ENCODE data around the gene TNIP2.
A peak's percentile ranks its signal among the peaks of the same experiment; 100 is the strongest.

Gene TNIP2

DNA sequence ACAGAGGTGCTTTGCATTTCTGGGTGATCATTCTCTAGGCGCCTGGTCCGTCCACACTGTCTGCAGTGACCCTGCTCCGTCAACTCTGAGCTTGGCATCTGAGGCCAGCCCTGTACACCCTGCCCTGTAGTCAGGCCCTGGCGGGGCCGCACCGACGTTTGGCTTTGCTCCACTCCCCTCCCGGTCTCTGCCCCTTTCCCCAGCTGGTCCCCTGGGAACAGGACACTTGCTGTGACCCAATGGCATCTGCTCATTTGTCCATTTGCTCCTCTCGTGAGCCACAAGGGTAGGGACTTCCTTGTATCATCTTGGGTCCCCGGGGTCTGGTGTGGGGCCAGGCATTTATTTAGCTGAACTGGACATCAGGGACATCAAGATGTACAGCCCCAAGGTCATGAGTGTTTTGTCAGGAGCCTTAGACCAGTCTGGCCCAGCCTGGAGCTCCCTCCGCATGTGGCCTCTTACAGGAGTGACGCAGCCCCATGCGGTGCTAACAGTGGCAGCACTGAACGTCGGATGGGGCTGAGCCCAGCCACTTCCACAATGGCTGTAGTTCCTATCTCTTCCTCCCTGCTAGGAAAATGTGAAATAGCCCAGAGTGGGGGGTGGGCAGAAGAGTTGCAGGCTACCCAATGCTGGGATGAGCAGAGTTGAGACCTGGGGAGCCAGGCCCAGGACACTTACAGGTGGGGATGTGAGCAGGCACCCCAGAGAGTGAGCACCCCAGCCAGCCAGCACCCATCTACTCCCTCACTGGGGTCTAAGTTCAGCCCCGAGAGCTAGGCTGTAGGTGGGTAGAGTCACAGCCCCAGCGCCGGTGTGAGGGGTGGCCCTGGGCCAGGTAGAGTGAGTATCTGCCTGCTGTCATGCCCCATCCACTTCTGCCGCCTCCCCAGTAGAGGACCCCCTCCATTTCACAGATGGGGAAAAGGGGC, 34.7 kb upstream of the TNIP2 start:
- Histone ChIP-seq H3K36me3 (ENCODE audit: control insufficient read depth in 1 of 2, insufficient read depth in 2 of 2, low read length in 2 of 2) (no peaks in the 10 kb centered on the region), H2BK120ac (ENCODE audit: insufficient read depth, low read length, poor library complexity) (no peak overlapping the region), H4K8ac (ENCODE audit: low read depth, low read length) (no peak overlapping the region), H3K14ac (ENCODE audit: low read length) (no peak overlapping the region), H3K9ac (ENCODE audit: low read length) (no peak overlapping the region), H3K27ac (ENCODE audit: low read depth, low read length) (no peak overlapping the region), H3K4me1 (ENCODE audit: control insufficient read depth in 1 of 2, insufficient read depth in 2 of 2, low read length in 2 of 2) (peaks cover 13 to 22% of the 10 kb centered on the region in 2 experiments), H3K27me3 (ENCODE audit: insufficient read depth, low read length) (no peaks in the 10 kb centered on the region), H3K79me2 (ENCODE audit: control insufficient read depth, insufficient read depth, low read length, poor library complexity) (no peaks in the 10 kb centered on the region), H4K12ac (ENCODE audit: low read depth, low read length) (no peak overlapping the region), H3K23ac (ENCODE audit: low read length) (no peak overlapping the region), H3K4me3 (ENCODE audit: low read depth, low read length) (no peak overlapping the region), H3K4ac (ENCODE audit: low read depth, low read length) (no peak overlapping the region), H3K18ac (ENCODE audit: low read length) (no peak overlapping the region), H3K4me2 (ENCODE audit: low read length) (no peak overlapping the region), H2AFZ (ENCODE audit: insufficient read depth, low read length, poor library complexity) (no peak overlapping the region), H2BK5ac (ENCODE audit: low read depth, low read length, poor library complexity) (no peak overlapping the region), H2AK5ac (ENCODE audit: low read length) (no peak overlapping the region), H3K9me3 (ENCODE audit: insufficient read depth, low read depth, low read length) (peaks cover 5% of the 10 kb centered on the region), H3K79me1 (ENCODE audit: low read length) (peaks cover 9% of the 10 kb centered on the region), H4K91ac (ENCODE audit: low read depth, low read length) (no peak overlapping the region), H2BK12ac (ENCODE audit: low read length) (no peak overlapping the region)
- WGBS (ENCODE audit: extremely low coverage, insufficient coverage, insufficient read length), result no CpG with 5 or more reads among the region's 19 CpGs
- peak in 1 of 2 donors; percentile 35 for DNase-seq

DNA sequence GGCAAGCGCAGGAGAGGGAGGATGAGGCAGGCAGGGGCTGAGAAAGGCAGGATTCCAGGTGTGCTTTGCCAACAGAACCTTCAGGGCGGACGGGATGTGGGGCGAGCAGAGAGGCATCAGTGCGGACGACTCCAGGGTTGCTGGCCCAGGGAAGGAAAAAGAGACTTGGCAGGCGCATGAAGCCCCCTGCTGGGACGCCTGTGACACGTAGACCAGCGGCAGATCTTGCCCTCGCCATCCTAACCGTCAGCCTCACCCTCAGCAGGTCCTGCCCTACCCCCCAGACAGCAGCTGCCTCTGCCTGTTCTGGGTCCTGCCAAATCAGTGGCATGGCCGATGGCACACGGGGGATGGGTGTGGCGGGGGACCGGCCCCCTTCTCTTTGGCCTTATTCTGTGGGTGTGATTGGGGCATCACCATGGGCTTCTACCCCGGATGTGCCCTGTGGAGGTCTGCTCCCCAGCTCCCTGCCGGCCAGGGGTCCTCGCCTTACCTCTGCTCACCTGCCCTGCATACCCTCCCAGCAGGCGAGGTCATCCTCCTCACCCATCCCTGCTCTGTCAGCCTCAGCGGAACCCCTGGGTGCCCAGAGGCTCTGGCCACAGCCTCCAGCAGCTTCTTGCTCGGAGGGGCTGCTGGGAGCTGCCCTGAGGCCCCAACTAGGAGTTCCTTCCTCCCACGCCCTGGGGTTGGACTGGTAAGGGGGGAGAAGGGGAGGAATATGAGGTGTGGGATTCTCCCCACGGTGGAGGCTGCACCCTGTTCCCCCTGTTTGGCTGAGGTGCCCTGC, 33.9 kb upstream of the TNIP2 start:
- H3K9me3 ChIP-seq (ENCODE audit: insufficient read depth, low read depth, low read length), result peaks cover 5% of the 10 kb centered on the region
- no peak overlapping the region for H3K4me2 ChIP-seq (ENCODE audit: low read length)
- no peak overlapping the region for H2AK5ac ChIP-seq (ENCODE audit: low read length)
- H2AFZ ChIP-seq (ENCODE audit: insufficient read depth, low read length, poor library complexity), result no peak overlapping the region
- no peaks in the 10 kb centered on the region for H3K27me3 ChIP-seq (ENCODE audit: insufficient read depth, low read length)
- H3K9ac ChIP-seq (ENCODE audit: low read length), result no peak overlapping the region
- H3K14ac ChIP-seq (ENCODE audit: low read length), result no peak overlapping the region
- H4K91ac ChIP-seq (ENCODE audit: low read depth, low read length), result no peak overlapping the region
- H3K23ac ChIP-seq (ENCODE audit: low read length), result no peak overlapping the region
- H3K4ac ChIP-seq (ENCODE audit: low read depth, low read length), result no peak overlapping the region
- no CpG with 5 or more reads among the region's 24 CpGs for WGBS (ENCODE audit: extremely low coverage, insufficient coverage, insufficient read length)
- H3K18ac ChIP-seq (ENCODE audit: low read length), result no peak overlapping the region
- no peak overlapping the region for H3K4me3 ChIP-seq (ENCODE audit: low read depth, low read length)
- H4K12ac ChIP-seq (ENCODE audit: low read depth, low read length), result no peak overlapping the region
- H3K27ac ChIP-seq (ENCODE audit: low read depth, low read length), result no peak overlapping the region
- H3K4me1 ChIP-seq (ENCODE audit: control insufficient read depth in 1 of 2, insufficient read depth in 2 of 2, low read length in 2 of 2), result peaks cover 9 to 15% of the 10 kb centered on the region in 2 experiments
- no peak for DNase-seq
- no peaks in the 10 kb centered on the region for H3K79me2 ChIP-seq (ENCODE audit: control insufficient read depth, insufficient read depth, low read length, poor library complexity)
- peaks cover 8% of the 10 kb centered on the region for H3K79me1 ChIP-seq (ENCODE audit: low read length)
- H3K36me3 ChIP-seq (ENCODE audit: control insufficient read depth in 1 of 2, insufficient read depth in 2 of 2, low read length in 2 of 2), result no peaks in the 10 kb centered on the region
- H4K8ac ChIP-seq (ENCODE audit: low read depth, low read length), result no peak overlapping the region
- no peak overlapping the region for H2BK5ac ChIP-seq (ENCODE audit: low read depth, low read length, poor library complexity)
- no peak overlapping the region for H2BK120ac ChIP-seq (ENCODE audit: insufficient read depth, low read length, poor library complexity)
- no peak overlapping the region for H2BK12ac ChIP-seq (ENCODE audit: low read length)

DNA sequence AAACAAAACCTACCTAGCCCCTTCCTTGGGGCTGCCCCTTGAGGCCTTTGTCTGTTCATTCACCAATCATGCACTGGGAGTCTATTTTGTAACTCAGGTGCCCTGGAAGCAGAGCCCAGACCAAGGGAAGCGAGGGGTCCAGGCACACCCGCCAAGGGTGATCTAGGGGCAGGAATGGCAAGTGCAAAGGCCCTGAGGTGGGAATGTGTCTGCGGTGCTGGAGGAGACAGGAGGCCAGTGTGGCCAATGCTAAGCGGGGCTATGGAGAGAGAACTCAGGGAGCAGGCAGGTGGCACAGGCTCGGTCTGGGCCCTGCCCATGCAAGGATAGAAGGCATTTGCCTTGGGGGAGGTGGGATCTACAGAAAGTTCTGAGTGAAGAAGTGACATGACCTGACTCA, 33.2 kb upstream of the TNIP2 start:
- no peak overlapping the region for H2AFZ ChIP-seq (ENCODE audit: insufficient read depth, low read length, poor library complexity)
- no peak overlapping the region for H2AK5ac ChIP-seq (ENCODE audit: low read length)
- peaks cover 1% of the 10 kb centered on the region for H3K79me1 ChIP-seq (ENCODE audit: low read length)
- peaks cover 5% of the 10 kb centered on the region for H3K9me3 ChIP-seq (ENCODE audit: insufficient read depth, low read depth, low read length)
- H3K14ac ChIP-seq (ENCODE audit: low read length), result no peak overlapping the region
- no CpG with 5 or more reads among the region's 5 CpGs for WGBS (ENCODE audit: extremely low coverage, insufficient coverage, insufficient read length)
- H3K18ac ChIP-seq (ENCODE audit: low read length), result no peak overlapping the region
- H3K4me2 ChIP-seq (ENCODE audit: low read length), result no peak overlapping the region
- H2BK12ac ChIP-seq (ENCODE audit: low read length), result no peak overlapping the region
- H3K79me2 ChIP-seq (ENCODE audit: control insufficient read depth, insufficient read depth, low read length, poor library complexity), result no peaks in the 10 kb centered on the region
- H4K8ac ChIP-seq (ENCODE audit: low read depth, low read length), result no peak overlapping the region
- H3K27me3 ChIP-seq (ENCODE audit: insufficient read depth, low read length), result no peaks in the 10 kb centered on the region
- DNase-seq, result no peak
- H3K27ac ChIP-seq (ENCODE audit: low read depth, low read length), result no peak overlapping the region
- no peak overlapping the region for H3K4ac ChIP-seq (ENCODE audit: low read depth, low read length)
- no peak overlapping the region for H2BK5ac ChIP-seq (ENCODE audit: low read depth, low read length, poor library complexity)
- no peak overlapping the region for H3K9ac ChIP-seq (ENCODE audit: low read length)
- no peak overlapping the region for H2BK120ac ChIP-seq (ENCODE audit: insufficient read depth, low read length, poor library complexity)
- H4K12ac ChIP-seq (ENCODE audit: low read depth, low read length), result no peak overlapping the region
- no peak overlapping the region for H4K91ac ChIP-seq (ENCODE audit: low read depth, low read length)
- no peak overlapping the region for H3K23ac ChIP-seq (ENCODE audit: low read length)
- H3K36me3 ChIP-seq (ENCODE audit: control insufficient read depth in 1 of 2, insufficient read depth in 2 of 2, low read length in 2 of 2), result no peaks in the 10 kb centered on the region
- H3K4me1 ChIP-seq (ENCODE audit: control insufficient read depth in 1 of 2, insufficient read depth in 2 of 2, low read length in 2 of 2), result peaks cover 3 to 8% of the 10 kb centered on the region in 2 experiments
- H3K4me3 ChIP-seq (ENCODE audit: low read depth, low read length), result no peak overlapping the region

DNA sequence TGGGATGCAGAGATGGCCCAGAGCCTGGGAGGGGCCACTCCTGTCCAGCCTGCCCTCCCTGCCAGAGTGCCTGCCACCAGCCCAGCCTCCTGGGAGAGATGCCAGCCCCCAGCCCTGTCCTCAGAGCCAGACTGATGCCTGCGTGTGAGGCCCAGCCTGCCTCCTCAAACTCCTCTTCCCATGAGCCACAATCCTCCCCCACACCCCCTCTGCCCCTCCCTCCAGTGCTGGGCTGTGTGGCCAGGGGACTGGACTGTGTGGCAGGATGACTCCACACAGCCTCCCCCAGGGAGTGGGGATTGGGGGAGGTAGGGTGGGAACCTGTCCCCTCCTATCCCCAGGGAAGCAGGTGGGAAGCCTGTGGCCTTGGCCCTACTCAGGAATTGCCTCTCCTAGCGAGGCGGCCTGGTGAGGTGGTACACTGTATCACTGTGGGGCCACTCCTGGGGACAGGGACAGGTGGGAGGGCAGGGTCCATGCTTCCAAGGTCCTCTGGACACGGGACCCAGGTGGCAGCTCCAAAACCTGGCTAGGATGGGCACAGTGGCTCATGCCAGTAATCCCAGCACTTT, 32.5 kb upstream of the TNIP2 start:
- Histone ChIP-seq H3K79me1 (ENCODE audit: low read length) (no peaks in the 10 kb centered on the region), H3K79me2 (ENCODE audit: control insufficient read depth, insufficient read depth, low read length, poor library complexity) (no peaks in the 10 kb centered on the region), H2BK120ac (ENCODE audit: insufficient read depth, low read length, poor library complexity) (no peak overlapping the region), H2BK12ac (ENCODE audit: low read length) (no peak overlapping the region), H3K27ac (ENCODE audit: low read depth, low read length) (no peak overlapping the region), H3K23ac (ENCODE audit: low read length) (no peak overlapping the region), H2BK5ac (ENCODE audit: low read depth, low read length, poor library complexity) (no peak overlapping the region), H3K4ac (ENCODE audit: low read depth, low read length) (no peak overlapping the region), H4K8ac (ENCODE audit: low read depth, low read length) (no peak overlapping the region), H4K91ac (ENCODE audit: low read depth, low read length) (no peak overlapping the region), H3K9me3 (ENCODE audit: insufficient read depth, low read depth, low read length) (peaks cover 5% of the 10 kb centered on the region), H3K18ac (ENCODE audit: low read length) (no peak overlapping the region), H3K4me3 (ENCODE audit: low read depth, low read length) (no peak overlapping the region), H3K36me3 (ENCODE audit: control insufficient read depth in 1 of 2, insufficient read depth in 2 of 2, low read length in 2 of 2) (no peaks in the 10 kb centered on the region), H2AFZ (ENCODE audit: insufficient read depth, low read length, poor library complexity) (no peak overlapping the region), H3K9ac (ENCODE audit: low read length) (no peak overlapping the region), H3K4me2 (ENCODE audit: low read length) (no peak overlapping the region), H3K4me1 (ENCODE audit: control insufficient read depth in 1 of 2, insufficient read depth in 2 of 2, low read length in 2 of 2) (peaks cover 0 to 2% of the 10 kb centered on the region in 2 experiments), H2AK5ac (ENCODE audit: low read length) (no peak overlapping the region), H3K27me3 (ENCODE audit: insufficient read depth, low read length) (no peaks in the 10 kb centered on the region), H3K14ac (ENCODE audit: low read length) (no peak overlapping the region), H4K12ac (ENCODE audit: low read depth, low read length) (no peak overlapping the region)
- WGBS (ENCODE audit: extremely low coverage, insufficient coverage, insufficient read length), result no CpG with 5 or more reads among the region's 4 CpGs
- DNase-seq, result no peak

All from trophoblast cell (in vitro differentiated cells and primary cell).